NOMO-1 (cell line): ENCODE data around the gene DEFB128.
A peak's percentile ranks its signal among the peaks of the same experiment; 100 is the strongest.
"Not testable (repeated sequence)": the region's sequence is repeated elsewhere in the genome, so short reads cannot be mapped to it uniquely, and the experiment has no call there.

ENCODE experiments used
- DNase-seq, 2 experiments: peaks; one replicate each; lab custom pipeline; 2025; ENCODE audit not compliant: unreplicated experiment in 2 of 2; lab: John Stamatoyannopoulos, UW

Gene DEFB128

GRCh38 chr20:189611-190010, at the start of gene DEFB128:
Gene DEFB128 (minus strand): TSS chr20:189711. CDS start chr20:189623, 88 bp downstream.
- DNase-seq: no peak

GRCh38 chr20:237929-238328, 48.4 kb upstream of the DEFB128 start:
- peak; percentile 22 to 74 for DNase-seq

DNA sequence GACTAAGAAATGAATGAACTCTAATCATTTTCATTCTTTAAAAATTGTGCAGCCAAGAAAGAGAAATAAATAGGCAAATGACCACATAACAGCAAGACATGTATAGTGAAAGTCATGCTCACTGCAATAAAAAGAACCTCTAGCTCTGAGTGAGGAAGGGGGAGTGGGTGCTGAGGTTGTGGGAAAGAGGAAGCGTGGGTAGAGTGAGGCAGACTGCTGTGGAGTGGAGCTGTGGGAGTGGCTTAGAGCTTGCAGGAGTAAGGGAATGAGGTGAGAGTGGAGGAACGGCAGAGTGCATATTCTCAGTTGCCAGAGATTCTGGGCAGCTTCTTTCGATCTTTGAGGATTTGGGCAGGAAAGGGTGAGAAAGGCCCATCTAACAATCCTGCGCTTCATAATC, 48.0 kb upstream of the DEFB128 start:
- DNase-seq: peak; percentile 54 to 60

DNA sequence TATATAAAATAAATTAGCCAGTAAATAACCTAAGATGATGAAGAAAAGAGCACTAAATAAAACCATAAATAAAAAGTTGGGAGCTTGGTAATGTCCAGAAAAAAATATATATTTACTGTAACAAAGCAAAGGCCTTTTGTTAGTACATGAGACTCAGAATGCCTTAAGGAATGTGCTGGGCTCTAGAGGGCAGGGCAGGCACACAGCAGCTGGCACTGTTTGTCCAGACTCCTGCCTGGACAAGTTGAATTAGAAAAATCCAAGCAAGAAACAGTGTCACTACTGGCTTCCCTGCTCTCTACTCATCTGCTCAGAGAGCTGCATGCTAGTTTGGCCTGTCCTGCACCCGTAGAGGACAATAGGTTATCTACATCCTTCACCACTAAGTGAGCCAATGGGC, 46.4 kb upstream of the DEFB128 start:
- no peak for DNase-seq

DNA sequence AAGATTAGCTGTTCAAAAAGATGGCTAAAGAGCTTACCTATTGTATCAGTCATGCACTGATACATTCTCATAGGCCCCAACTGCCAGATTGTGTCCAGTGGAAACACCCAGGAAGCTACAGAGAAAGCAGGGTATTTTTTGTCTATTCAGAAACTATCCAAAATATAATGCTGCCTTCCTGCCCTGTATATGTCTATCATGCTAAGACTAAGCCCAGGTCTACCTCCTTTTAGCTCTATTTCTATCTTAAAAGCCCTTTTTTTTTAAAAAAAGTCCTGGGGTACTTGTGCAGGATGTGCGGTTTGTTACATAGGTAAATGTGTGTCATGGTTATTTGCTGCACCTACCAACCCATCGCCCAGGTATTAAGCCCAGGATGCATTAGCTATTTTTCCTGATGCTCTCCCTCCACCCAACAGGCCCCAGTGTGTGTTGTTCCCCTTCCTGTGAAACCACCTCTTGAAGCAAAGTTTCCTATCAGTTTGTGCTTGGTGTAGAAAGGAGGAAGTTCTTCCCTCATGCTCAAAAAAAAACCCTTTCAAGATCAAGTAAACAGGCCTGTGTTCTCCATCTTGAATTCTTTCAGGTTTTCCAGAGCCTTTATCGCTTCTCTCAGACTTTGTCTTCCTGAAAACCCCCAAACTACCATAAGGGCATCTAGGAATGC, 38.1 kb upstream of the DEFB128 start:
- peak; percentile 34 to 68 for DNase-seq

- DNase-seq: no peak
Observed at GRCh38 chr20:226958-227357, 37.4 kb upstream of the DEFB128 start, which contains the start of gene DEFB129. Gene DEFB129 (plus strand): TSS chr20:227258. CDS start chr20:227289, 31 bp downstream.

DNA sequence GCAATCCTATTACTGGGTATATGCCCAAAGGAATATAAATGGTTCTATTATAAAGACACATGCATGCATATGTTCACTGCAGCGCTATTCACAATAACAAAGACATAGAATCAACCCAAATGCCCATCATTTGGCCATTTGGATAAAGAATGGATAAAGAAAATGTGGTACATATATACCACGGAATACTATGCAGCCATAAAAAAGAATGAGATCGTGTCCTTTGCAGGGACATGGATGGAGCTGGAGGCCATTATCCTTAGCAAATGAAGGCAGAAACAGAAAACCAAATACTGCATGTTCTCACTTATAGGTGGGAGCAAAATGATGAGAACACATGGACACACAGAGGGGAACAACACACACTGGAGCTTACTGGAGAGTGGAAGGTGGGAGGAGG, 36.4 kb upstream of the DEFB128 start:
- not testable (repeated sequence) for DNase-seq

- DNase-seq: no peak
Observed at GRCh38 chr20:221258-221830, 31.8 kb upstream of the DEFB128 start.

GRCh38 chr20:219290-220115, 30.0 kb upstream of the DEFB128 start:
- peak in 1 of 2 experiments; percentile 3 for DNase-seq

DNA sequence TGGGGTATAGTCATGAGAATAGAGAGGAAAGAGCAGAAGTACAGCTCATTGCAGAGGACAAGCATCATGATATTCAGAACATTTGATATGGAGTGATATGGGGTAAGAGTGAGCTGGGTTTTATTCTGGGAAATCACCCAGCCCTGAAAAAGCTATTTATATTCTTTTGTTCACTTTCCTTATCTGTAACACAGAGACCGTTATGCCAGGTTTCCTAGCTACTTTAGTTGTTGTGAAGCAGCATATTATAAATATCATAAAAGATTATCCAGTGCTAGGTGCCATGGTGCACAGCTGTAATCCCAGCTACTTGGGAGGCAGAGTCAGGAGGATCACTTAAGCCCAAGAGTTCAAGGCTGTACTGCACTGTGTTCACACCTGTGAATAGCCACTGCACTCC, 27.8 kb upstream of the DEFB128 start:
- no peak for DNase-seq

- no peak for DNase-seq
Observed at GRCh38 chr20:215796-216195, 26.3 kb upstream of the DEFB128 start.

- no peak for DNase-seq
Observed at GRCh38 chr20:214383-214782, 24.9 kb upstream of the DEFB128 start.

DNA sequence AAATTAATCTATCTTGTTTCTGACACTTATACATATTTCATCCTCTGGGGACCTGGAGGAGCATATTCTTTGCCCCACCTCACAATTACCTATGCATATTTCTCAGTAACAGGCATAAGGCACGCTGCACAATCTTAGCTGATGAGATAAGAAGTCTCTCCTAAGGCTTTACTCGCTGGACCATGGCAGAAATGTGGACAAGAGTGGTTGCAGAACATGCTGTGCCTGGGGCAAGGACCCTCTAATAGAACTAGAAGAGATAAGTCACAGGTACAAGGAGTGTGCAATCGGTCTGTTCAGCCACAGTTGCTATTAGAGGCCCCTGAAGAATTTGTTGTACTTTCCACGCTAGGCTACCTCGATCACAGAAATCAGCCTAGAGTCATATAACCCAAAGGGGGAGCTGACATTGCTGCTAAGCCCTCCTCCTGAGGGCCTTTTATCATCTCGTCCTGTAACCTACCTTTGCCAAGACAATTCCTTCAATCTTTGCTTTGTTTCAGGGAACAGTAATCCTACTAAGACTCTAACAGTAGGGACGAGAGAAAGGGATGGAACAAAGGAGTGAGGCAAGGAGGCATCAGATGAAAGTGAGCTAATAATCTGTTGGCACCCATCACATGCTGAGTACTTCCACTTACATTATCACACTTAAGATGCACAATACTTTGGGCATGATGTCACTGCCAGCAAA, 21.4 kb upstream of the DEFB128 start:
- no peak for DNase-seq

- peak in 1 of 2 experiments; percentile 74 for DNase-seq
Observed at GRCh38 chr20:208942-209566, 19.5 kb upstream of the DEFB128 start.

DNA sequence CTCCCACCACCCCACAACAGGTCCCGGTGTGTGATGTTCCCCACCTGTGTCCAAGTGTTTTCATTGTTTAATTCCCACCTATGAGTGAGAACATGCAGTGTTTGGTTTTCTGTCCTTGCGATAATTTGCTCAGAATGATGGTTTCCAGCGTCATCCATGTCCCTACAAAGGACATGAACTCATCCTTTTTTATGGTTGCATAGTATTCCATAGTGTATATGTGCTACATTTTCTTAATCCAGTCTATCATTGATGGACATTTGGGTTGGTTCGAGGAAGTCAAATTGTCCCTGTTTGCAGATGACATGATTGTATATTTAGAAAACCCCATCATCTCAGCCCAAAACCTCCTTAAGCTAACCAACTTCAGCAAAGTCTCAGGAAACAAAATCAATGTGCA, 14.1 kb upstream of the DEFB128 start:
- not testable (repeated sequence) for DNase-seq

GRCh38 chr20:199996-200395, 10.5 kb upstream of the DEFB128 start:
- DNase-seq: no peak

- DNase-seq: no peak
Observed at GRCh38 chr20:198225-198624, 8.7 kb upstream of the DEFB128 start.

GRCh38 chr20:187733-188132, 1.8 kb downstream of the DEFB128 start:
- DNase-seq: no peak

DNA sequence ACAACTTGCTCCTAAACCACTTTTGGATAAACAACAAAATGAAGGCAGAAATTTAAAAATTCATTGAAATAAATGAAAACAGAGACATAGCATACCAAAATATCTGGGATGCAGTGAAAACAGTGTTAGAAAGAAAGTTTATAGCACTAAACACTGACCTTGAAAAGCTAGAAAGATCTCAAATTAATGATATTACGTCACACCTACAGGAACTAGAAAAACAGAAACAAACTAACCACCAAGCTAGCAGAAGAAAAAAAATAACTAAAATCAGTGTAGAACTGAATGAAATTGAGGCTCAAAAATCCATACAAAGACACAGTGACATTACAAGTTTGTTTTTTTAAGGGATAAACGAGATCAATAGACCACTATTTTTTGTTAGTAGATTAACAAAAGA, 5.2 kb downstream of the DEFB128 start:
- no peak for DNase-seq

GRCh38 chr20:168876-169275, 20.6 kb downstream of the DEFB128 start:
- no peak for DNase-seq

DNA sequence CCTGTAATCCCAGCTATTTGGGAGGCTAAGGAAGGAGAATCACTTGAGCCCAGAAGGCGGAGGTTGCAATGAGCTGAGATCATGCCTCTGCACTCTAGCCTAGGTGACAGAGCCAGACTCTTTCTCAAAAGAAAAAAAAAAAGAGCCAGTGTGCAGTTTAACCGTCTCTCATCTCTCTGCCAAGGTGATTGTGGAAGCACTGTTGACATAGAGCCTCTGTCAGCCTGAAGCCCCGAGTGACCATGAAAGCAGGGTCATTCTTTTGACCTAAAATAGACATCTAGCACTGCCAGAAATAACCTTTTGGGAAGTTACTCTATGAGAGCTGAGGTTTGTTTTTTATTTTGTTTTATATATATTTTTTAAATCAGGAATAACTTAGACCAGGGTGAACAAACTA, 24.9 kb downstream of the DEFB128 start:
- no peak for DNase-seq
